Stimulated activated CD4-positive, alpha-beta T cell treated with anti-CD3 and anti-CD28 coated beads, Interleukin-15, amount 100 ng/mL, for 1 hour (primary cell): Measurements from ENCODE around the gene OAS2.

Experiments used
- DNase-seq, 2 donors: peaks; one replicate each; pipeline ENCODE4 v3.0.0-alpha.2; 2020; ENCODE audit warnings: low read depth in 1 of 2, low spot score in 1 of 2

Gene OAS2

DNA sequence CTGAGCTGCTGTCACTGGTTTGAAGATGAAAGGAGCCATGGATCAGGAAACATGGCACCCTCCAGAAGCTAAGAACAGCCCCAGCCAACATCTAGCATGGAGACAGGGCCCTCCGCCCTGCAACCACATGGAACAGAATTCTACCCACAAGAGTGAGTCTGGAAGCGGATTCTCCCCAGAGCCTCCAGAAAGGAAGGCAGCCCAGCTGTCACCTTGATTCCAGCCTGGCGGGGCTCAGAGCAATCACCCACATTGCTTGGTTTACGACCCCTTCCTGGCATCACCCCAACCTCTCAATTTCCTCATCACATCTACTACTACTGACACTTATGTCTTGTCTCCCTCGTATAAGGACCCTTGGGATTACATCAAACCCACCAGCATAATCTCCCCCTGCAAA lies 38.5 kb downstream of the OAS2 start:
- no peak for DNase-seq

DNA sequence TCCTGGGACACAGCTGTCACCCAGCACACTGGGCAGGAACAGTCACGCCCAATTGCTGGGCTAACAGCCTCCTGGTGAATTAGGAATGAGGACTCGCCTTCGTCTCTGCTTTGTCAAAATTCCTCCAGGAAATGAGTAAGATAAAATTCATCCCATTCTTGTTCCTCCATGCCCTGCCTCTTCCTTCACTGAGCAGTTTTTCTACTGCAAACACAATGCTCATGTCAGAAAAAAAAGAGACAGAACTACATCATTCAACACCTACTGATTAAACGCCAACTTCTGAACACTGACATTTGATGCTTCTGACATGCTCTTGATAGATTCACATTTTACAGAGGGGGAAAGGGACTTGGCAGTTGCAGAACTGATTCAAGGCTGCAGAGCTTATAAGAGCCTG lies 40.7 kb downstream of the OAS2 start:
- DNase-seq: no peak

DNA sequence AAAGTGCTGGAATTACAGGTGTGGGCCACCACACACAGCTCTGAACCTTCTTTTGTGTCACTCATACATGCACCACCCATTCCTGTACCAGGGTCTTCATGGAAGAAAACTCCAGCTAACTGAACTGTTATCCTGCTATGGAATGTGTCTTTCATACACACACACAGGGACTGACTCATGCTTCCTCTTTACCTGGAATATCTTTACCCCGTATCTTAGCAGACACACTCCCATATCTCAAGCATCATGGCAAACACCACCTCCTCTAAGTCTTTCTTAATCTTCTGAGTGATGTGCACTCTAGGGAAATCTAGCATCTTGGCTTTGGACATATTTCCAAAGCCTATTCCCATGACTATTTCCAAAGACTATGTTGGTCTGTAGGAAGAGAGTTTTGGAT lies 43.2 kb downstream of the OAS2 start:
- DNase-seq: no peak

DNA sequence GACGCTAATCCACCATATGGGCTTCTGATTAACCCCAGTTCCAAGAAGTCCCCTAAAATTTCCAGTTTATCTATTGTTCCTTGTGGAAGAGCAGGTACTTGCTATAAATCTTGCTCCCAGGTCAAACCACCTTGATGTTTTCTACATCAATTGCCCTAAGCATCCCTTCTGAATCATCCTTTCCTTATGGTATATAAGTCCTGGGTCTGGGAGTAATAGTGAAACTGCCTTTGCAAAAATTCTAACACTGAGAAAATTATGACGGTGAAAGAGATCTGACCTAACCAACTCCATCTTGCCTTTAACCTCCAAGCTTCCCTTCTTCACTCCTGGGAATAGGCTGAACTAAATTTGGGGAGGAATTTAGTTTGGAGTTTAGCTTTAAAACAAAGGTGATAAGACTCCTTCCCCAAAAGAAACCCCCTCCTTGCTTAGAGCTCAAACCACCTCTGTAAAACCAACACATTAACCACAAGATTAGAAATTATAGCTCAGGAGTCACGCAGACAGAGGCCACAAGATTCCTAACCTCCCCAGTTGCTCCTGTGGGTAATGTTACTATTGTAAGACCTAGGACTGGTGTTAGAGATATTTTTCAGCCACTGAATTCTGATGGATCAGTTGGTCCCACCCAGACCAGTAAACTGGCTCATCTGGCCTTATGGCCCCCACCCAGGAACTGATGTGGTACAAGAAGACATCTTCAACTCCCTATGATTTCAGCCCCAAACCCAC lies 44.4 kb downstream of the OAS2 start:
- no peak for DNase-seq

DNA sequence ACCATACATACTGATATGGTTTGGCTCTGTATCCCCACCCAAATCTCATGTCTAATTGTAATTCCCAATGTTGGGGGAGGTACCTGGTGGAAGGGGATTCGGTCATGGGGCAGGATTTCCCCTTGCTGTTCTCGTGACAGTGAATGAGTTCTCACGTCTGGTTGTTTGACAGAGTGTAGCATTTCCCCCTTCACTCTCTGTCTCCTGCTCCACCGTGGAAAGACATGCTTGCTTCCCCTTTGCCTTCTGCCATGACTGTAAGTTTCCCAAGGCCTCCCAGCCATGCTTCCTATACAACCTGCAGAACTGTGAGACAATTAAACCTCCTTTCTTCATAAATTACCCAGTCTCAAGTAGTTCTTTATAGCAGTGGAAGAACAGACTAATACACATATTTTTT lies 49.4 kb downstream of the OAS2 start:
- DNase-seq: no peak

DNA sequence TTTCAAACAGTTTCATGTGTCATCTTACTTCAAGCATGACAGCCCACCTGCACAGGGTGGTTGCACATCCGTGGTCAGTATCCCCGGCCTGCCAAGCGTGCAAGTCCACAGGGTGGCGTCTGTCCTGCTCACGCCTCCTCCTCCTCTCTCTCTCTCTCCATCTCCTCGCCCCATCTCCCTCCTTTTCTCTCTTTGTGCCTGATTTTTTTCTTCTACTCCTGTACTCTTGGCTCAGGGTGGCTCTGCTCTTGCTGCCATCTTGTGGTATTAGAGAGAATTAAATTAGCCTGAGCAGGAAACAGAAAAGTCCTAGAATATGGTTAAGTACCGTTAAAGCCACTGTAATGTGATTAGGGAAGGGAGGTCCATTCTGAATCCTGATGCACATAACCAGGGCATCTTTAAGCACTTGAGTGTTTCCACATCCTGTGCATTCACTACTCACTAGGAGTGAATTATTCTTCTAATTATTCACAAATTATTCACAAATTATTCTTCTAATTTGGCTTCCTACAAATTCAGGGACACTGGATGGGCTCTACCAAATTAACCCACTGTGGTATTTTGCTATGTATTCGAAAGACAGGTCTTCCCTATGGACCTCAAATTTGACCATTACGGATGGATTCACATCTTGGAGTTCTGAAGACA lies 52.7 kb downstream of the OAS2 start:
- no peak for DNase-seq

DNA sequence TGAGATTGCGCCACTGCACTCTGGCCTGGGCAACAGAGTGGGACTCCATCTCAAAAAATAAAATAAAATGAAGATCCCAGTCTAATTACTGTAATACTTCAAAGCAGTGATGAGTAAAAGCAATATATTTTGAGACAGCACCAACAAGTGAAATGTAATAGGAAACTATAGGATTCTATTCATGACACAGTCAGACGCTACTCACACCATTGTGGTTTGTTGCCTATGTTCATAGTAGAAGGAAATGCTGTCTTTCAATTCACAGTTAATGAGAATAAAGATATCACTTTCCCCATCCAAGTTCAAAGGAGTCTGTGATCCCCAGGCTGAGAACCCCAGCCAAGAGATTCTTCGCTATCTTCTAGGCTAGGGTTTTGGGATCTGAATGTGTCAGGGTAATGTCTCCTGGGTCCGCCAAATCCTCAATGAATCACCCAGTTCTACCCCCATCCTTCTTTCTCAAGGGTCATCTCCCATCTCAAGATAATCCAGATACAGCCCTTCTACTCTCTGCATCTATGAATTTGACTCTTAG lies 61.7 kb downstream of the OAS2 start:
- no peak for DNase-seq

DNA sequence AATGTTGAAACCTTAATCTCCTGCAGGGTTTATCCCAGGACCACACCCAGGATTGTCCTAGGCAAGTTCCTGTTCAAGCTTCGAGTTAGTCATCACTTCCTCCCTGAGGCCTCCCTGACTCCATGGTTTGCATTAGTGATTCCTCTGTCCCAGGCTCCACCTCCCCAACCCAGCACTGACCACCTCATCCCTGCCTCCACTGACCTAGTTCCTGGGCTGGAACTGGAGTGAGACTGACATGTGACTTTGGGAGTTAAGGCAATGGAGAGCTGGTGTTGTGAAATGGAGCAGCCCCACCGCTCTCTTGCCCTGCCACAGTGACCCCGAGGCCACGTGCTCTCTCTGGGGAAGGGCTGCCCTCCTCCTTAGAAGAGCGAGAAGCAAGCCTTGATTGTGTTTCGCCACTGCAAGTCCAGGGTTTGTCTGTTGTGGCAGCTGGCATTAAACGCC lies 62.4 kb downstream of the OAS2 start:
- no peak for DNase-seq

DNA sequence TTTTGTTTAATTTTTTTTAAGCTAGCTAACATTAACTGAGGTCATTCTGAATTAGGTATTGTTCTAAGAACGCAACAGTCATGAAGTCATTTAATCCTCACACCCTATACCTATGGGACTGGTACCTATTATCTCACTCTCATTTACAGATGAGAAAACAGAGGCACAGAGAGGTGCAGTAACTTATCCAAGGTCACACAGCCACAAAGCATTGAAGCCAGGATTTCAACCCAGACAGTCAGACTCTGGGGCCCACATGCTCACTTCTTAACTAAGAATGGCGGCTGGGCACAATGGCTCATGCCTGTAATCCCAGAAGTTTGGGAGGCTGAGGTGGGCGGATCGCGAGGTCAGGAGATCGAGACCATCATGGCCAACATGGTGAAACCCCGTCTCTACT lies 63.2 kb downstream of the OAS2 start:
- no peak for DNase-seq

DNA sequence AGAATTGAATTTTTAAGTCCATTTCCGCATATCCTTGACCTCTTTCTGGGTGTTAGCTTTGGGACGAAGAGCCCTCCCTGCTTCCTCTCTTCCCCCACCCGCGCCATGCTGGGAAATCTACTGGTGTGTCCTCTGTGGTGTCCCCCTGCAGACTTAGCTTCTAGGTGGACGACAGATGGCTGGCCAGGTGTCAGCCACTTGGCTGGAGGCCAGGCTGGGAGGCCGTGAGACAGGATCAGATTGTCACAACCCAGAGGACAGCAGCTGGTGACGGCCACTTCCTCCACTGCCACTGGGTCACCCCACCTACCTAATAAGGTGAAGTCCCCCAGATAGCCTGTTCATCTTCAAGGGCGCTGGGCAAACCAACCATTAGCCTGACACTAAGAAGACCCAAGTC lies 64.9 kb downstream of the OAS2 start:
- DNase-seq: no peak

DNA sequence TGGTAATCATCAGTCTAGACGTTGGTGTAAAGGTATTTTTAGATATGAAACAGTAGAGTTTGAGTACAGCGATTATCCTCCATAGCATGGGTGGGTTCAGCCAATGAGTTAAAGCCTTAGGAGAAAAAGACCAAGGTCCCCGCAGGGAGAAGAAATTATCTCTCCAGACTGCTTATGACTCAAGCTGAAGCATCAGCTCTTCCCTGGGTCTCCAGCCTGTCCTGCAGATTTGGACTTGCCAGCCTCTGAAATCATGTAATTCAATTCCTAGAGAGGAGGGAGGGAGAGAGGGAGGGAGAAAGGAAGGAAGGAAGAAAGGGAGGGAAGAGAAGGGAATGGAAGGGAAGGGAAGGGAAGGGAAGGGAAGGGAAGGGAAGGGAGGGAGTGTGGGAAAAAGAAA lies 66.2 kb downstream of the OAS2 start:
- no peak for DNase-seq

DNA sequence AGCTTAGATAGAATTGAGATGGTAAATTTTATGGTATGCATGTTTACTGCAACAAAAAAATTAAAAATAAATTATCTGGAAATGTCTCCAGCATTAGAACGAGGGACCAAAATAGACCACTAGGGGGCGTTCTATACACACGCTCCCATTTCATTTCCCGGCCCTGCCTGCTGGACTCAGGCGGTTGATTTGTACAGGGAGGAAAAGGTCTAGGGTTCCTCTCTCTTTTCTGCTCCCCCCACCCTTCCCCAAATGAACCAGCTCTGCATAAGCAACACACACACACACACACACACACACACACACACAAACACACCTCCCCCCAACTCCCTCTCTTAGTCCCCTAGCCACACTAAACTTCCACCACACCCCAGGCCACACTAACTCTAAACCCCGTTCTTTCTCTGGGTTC lies 70.4 kb downstream of the OAS2 start:
- peak in 1 of 2 donors; percentile 31 for DNase-seq

DNA sequence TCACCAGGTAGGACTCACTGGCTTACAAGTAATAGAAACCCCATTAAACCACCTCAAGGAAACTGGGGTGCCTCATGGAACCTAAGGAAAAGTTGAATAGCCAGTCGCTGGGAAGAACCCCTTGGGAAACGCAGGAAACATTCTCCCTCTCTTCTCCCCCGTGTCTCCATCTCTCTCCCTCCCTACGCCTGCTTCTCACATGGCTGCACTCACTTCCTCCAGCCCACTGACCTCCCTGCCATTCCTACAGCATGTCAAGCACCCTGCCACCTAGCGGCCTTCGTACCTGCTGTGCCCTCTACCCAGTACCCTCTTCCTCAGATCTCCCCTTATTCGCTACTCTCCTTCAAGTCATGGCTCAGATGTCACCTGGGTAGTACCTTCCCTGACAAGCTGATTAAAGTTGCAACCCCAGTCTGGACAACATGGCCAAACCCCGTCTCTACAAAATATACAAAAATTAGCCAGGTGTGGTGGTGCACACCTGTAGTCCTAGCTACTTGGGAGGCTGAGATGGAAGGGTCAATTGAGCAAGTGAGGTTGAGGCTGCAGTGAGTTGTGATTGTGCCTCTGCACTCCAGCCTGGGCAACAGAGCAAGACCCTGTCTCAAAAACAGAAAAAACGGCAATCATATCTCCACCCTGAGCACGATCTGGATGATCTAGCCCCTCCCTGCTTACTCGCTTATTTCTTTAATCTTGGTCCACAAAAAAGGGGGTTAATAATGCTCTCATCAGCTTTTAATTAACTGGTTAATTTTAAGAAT lies 71.8 kb downstream of the OAS2 start:
- no peak for DNase-seq

DNA sequence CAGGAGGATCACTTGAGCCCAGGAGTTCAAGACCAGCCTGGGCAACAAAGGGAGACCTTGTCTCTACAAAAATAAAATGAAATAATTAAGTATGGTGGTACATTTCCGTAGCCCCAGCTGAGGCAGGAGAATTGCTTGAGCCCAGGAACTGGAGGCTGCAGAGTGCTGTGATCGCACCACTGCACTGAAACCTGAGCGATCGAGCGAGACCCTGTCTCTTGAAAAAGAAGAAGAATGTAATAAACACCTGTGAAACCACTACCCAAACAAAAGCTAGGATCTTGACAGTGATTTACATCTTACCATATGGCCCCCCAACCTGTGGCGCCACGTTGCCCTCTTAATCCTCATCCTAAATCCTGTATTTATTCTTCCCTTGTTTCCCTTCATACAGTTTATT lies 72.5 kb downstream of the OAS2 start:
- no peak for DNase-seq

DNA sequence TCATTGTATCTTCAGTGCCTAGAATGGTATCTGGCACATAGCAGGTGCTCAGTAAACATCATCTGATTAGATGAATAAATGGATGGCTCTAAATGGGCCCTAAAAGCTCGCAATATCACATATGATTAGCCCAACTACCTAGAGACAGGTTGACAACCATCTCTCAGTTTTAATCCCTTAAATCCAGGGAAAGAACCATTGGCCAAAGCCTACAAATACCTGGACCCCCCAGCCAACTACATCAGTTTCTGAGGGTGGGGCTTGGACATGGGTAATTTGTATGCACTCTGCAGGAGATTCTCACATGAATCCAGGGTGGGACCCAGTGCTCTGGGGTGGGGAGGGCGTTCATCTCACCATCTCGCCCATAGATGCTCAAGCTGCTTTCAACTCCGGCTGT lies 73.4 kb downstream of the OAS2 start:
- no peak for DNase-seq

DNA sequence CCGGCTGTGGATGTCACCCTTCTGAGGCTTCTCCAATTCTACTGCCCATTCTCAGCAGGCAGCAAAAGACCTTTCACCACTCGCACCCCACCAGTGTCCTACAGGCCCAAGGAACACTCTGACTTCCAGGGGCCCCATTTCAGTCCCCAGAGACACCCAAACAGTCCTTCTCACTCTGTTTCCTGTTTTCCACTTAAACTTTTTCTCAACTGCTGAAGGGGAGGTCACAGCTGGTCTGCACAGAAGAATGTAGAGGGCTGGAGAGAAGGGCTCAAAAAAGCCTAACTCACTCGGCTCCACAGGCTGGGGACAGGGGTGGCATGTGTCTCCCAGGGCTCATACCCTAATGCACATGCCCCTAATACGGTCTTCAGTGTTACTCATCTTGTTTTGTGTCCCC lies 74.0 kb downstream of the OAS2 start:
- DNase-seq: no peak

DNA sequence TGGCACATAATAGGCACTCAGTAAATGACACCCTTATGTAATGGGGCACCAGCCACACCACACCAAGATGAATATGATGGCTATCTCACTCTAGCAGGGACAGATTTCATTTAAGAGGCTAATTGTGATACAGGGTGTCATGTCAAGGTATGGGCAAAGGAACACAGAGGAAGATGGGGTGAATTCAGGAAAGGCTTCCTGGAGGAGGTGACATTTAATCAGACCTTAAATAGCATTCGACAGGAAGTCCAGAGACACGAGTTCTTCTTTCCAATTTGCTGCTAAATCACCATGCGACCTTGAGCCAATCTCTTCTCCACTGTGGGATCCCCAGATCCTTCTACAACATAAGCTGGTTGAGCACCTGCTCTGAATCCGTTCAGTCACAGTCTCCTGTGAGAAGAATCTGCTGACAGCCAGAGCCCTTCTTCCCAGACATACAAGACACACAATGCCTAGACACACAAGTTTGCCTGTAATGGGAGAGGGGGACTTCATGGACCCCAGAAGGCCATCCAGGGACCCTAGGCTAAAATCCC lies 76.7 kb downstream of the OAS2 start:
- DNase-seq: no peak

DNA sequence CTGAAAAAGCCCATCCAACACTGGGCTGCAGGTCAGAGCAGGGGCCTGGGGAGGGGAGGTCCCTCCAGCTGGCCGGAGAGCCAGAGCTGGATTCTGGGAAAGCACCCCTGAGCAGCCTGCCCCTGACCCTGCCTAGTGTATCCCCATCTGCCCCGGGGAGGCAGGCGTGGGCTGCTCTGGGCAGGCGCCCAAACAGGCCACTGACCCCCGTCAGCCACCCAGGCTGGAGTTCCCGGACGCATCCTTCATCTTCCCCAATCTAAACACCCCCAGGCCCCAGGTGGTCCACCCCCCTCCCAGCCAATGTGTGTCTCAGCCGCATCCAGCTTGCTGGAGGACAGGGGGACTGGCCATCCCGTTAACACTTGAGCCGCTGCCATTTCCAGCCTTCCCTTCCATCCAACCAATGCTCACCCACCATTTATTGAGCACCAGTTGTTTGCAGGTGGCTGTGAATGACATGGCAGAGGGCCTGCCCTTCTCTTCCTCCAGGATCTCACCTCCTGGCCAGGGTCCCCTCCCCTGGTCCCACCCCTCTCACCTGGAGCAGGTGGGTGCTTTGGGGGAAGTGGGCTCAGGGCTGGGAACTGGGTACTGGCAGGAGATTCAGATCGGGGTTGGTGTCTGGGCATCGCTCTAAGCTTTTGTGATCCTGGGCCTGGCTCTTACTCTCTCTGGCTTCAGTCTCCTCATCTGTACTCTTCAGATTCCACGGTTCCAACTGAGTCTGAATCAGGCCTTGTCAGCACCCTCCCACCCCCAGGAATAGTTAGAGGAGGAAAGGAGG lies 77.5 kb downstream of the OAS2 start:
- no peak for DNase-seq

DNA sequence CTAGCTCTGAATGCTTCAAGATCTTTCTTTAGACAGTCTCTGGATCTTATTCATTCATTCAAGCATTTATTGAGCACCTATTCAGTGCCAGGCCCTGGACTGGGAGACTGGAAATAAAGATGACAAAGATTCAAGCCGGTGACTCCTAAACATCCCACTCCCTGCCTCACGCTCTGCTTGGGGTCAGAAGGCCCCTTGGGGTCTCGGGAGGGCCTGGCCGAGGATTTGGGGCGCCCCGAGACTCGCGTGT lies 78.0 kb downstream of the OAS2 start:
- no peak for DNase-seq

DNA sequence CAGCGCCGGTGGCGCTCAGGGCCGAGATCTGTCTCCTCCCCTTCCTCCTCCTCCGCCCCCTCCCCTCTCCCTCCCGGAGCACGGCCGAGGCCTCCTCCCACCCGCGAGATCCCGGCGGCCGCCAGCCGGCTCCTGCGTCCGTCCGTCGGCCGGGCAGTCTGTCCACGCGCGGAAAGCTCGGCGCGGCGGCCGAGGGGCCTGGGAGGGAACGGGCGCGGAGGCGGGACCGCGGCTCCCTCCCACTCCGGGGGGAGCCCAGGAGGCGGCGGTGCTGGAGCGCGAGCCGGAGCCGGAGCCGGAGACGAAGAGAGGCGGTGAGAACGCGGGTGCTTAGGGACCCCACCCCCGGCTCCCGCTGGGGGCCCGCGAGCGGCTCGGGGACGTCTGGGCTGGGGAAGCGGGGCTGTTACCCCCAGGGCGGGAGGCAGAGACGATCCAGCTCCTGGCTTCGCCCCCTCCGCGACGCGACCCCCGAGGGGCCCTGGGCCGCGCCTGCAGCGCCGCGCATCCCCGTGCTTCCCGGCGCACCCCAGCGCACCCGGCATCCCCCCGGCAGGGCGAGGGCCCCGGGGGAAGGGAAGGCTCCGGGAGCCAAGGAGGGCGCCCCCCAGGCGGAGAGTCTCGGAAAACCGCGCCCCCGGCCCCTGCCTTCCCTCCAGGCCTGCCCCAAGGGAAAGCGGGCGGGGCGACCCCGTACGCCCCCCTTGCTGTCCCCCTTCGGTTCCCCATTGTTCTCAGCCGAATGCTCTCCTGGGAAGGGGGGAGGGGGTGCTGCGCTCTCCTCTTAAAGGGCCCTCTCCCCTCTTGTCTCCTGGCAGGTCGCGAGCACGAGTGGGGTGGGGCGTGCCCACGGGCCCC lies 78.5 kb downstream of the OAS2 start, which contains the start of gene DTX1:
Gene DTX1 (plus strand): TSS at position 100 of the 858 bp plus-strand sequence. CDS start 1,463 bp downstream, outside the sequence.
- peak in 1 of 2 donors; percentile 22 for DNase-seq
